Subcutaneous abdominal adipose tissue (tissue), 5 donors: ENCODE data around the gene UBE2E2.

ENCODE experiments used
- H3K27ac ChIP-seq: one replicate; pipeline ENCODE4 v1.7.0; 2013; ENCODE audit warnings: low read depth, mild to moderate bottlenecking, inconsistent platforms, low read length, moderate library complexity
- H3K27me3 ChIP-seq, 5 donors: one replicate each; pipeline ENCODE4 v1.7.0; 2013; ENCODE audit warnings: low read length in 5 of 5, inconsistent platforms in 1 of 5; ENCODE audit not compliant: control insufficient read depth in 5 of 5, insufficient read depth in 4 of 5
- H3K36me3 ChIP-seq, 5 donors: one replicate each; pipeline ENCODE4 v1.7.0; 2013; ENCODE audit warnings: low read length in 5 of 5; ENCODE audit not compliant: control insufficient read depth in 5 of 5, insufficient read depth in 5 of 5
- H3K4me1 ChIP-seq, 5 donors: one replicate each; pipeline ENCODE4 v1.7.0; 2013; ENCODE audit warnings: low read length in 5 of 5, mild to moderate bottlenecking in 3 of 5, moderate library complexity in 1 of 5; ENCODE audit not compliant: control insufficient read depth in 5 of 5, insufficient read depth in 5 of 5
- H3K4me3 ChIP-seq, 5 donors: one replicate each; pipeline ENCODE4 v1.7.0; 2013; ENCODE audit warnings: low read length in 5 of 5, low read depth in 1 of 5
- H3K9ac ChIP-seq, 5 donors: one replicate each; pipeline ENCODE4 v1.7.0; 2013; ENCODE audit warnings: low read length in 5 of 5, mild to moderate bottlenecking in 4 of 5, moderate library complexity in 3 of 5
- H3K9me3 ChIP-seq, 5 donors: one replicate each; pipeline ENCODE4 v1.7.0; 2013; ENCODE audit warnings: low read length in 5 of 5; ENCODE audit not compliant: control insufficient read depth in 5 of 5
- donor health status: healthy.
- donor health status: healthy.
- donor health status: healthy.
- donor health status: healthy.
- donor health status: healthy.

The UBE2E2 gene

GRCh38 chr3:23547905-23548650, 345.0 kb downstream of the UBE2E2 start:
- Histone ChIP-seq H3K4me3 (no peak overlapping the region), H3K9ac (no peak overlapping the region), H3K27ac (no peak overlapping the region), H3K27me3 (no peaks in the 10 kb centered on the region), H3K4me1 (peaks cover 0 to 8% (median 0%) of the 10 kb centered on the region in 5 donors), H3K9me3 (no peaks in the 10 kb centered on the region), H3K36me3 (no peaks in the 10 kb centered on the region)

GRCh38 chr3:23548706-23549105, 345.6 kb downstream of the UBE2E2 start:
- H3K4me1 ChIP-seq: peaks cover 0 to 8% (median 0%) of the 10 kb centered on the region in 5 donors
- no peak overlapping the region for H3K9ac ChIP-seq
- H3K27me3 ChIP-seq: no peaks in the 10 kb centered on the region
- no peaks in the 10 kb centered on the region for H3K36me3 ChIP-seq
- H3K9me3 ChIP-seq: no peaks in the 10 kb centered on the region
- H3K27ac ChIP-seq: no peak overlapping the region
- H3K4me3 ChIP-seq: no peak overlapping the region

- Histone ChIP-seq H3K36me3 (no peaks in the 10 kb centered on the region), H3K27ac (no peak overlapping the region), H3K9ac (no peak overlapping the region), H3K27me3 (no peaks in the 10 kb centered on the region), H3K4me1 (peaks cover 0 to 8% (median 0%) of the 10 kb centered on the region in 5 donors), H3K9me3 (no peaks in the 10 kb centered on the region), H3K4me3 (no peak overlapping the region)
These were observed 346.2 kb downstream of the UBE2E2 start for GRCh38 chr3:23549148-23549910.

GRCh38 chr3:23550402-23550801, 347.3 kb downstream of the UBE2E2 start:
- Histone ChIP-seq H3K9me3 (no peaks in the 10 kb centered on the region), H3K36me3 (no peaks in the 10 kb centered on the region), H3K27me3 (no peaks in the 10 kb centered on the region), H3K27ac (no peak overlapping the region), H3K4me3 (no peak overlapping the region), H3K4me1 (peaks cover 0 to 8% (median 0%) of the 10 kb centered on the region in 5 donors), H3K9ac (no peak overlapping the region)

- Histone ChIP-seq H3K9me3 (no peaks in the 10 kb centered on the region), H3K27ac (no peak overlapping the region), H3K27me3 (no peaks in the 10 kb centered on the region), H3K4me1 (peaks cover 0 to 4% (median 0%) of the 10 kb centered on the region in 5 donors), H3K9ac (no peak overlapping the region), H3K4me3 (no peak overlapping the region), H3K36me3 (peaks cover 0 to 4% (median 0%) of the 10 kb centered on the region in 5 donors)
These were observed 349.4 kb downstream of the UBE2E2 start for GRCh38 chr3:23552506-23552905.

GRCh38 chr3:23553353-23553752, 350.2 kb downstream of the UBE2E2 start:
- Histone ChIP-seq H3K27ac (no peak overlapping the region), H3K4me3 (no peak overlapping the region), H3K9me3 (no peaks in the 10 kb centered on the region), H3K27me3 (no peaks in the 10 kb centered on the region), H3K4me1 (no peaks in the 10 kb centered on the region), H3K9ac (no peak overlapping the region), H3K36me3 (peaks cover 0 to 6% (median 2%) of the 10 kb centered on the region in 5 donors)

GRCh38 chr3:23565041-23565775, 362.1 kb downstream of the UBE2E2 start:
- Histone ChIP-seq H3K27me3 (no peaks in the 10 kb centered on the region), H3K36me3 (peaks cover 0 to 2% (median 0%) of the 10 kb centered on the region in 5 donors), H3K9me3 (no peaks in the 10 kb centered on the region), H3K27ac (no peak overlapping the region), H3K4me1 (peaks cover 0 to 2% (median 0%) of the 10 kb centered on the region in 5 donors), H3K9ac (no peak overlapping the region), H3K4me3 (no peak overlapping the region)

- Histone ChIP-seq H3K4me1 (peaks cover 0 to 2% (median 0%) of the 10 kb centered on the region in 5 donors), H3K9me3 (no peaks in the 10 kb centered on the region), H3K27me3 (no peaks in the 10 kb centered on the region), H3K27ac (no peak overlapping the region), H3K36me3 (peaks cover 0 to 2% (median 0%) of the 10 kb centered on the region in 5 donors), H3K4me3 (no peak overlapping the region), H3K9ac (no peak overlapping the region)
These were observed 363.4 kb downstream of the UBE2E2 start for GRCh38 chr3:23566499-23566898.

- Histone ChIP-seq H3K27me3 (no peaks in the 10 kb centered on the region), H3K9me3 (no peaks in the 10 kb centered on the region), H3K4me1 (peaks cover 0 to 2% (median 0%) of the 10 kb centered on the region in 5 donors), H3K4me3 (no peak overlapping the region), H3K36me3 (peaks cover 0 to 2% (median 0%) of the 10 kb centered on the region in 5 donors), H3K27ac (no peak overlapping the region), H3K9ac (no peak overlapping the region)
These were observed 364.8 kb downstream of the UBE2E2 start for GRCh38 chr3:23567917-23568316.
